T47D (cell line): ENCODE results near the gene AIRE.
A peak's percentile ranks its signal among the peaks of the same experiment; 100 is the strongest.

Experiments used
- DNase-seq, 2 experiments: peaks; one replicate each; pipeline versions ENCODE4 v3.0.0 to v3.0.0-alpha.2; 2011 to 2012; ENCODE audit warnings: low read depth in 1 of 2, low spot score in 1 of 2
- JUND ChIP-seq: IDR thresholded peaks from 2 replicates; pipeline ENCODE4 v1.6.1; 2012; ENCODE audit warnings: low read depth
- in situ Hi-C: cut with HindIII; loops from 2 replicates; pipeline ENCODE4 v1.10.0; 2016; ENCODE audit warnings: low sequenced_read_pairs, low pct_unique_long_range_greater_than_20kb

Gene AIRE

GRCh38 chr21:44291078-44291935 is 5.6 kb downstream of the AIRE start:
- in situ Hi-C loops: no loop called here
- DNase-seq: no peak
- no peak for TF ChIP-seq JUND

- no peak for TF ChIP-seq JUND
- in situ Hi-C loops: no loop called here
- no peak for DNase-seq
Measured at GRCh38 chr21:44291936-44292811, 6.5 kb downstream of the AIRE start.

- TF ChIP-seq JUND: no peak
- no peak for DNase-seq
- in situ Hi-C loops: no loop called here
Measured at GRCh38 chr21:44292812-44293195, 7.1 kb downstream of the AIRE start.

GRCh38 chr21:44293551-44294231 is 8.0 kb downstream of the AIRE start:
- no peak for TF ChIP-seq JUND
- in situ Hi-C loops: no loop called here
- no peak for DNase-seq

GRCh38 chr21:44294391-44295162 is 8.9 kb downstream of the AIRE start:
- no peak for DNase-seq
- TF ChIP-seq JUND: no peak
- in situ Hi-C loops: no loop called here

- TF ChIP-seq JUND: no peak
- DNase-seq: no peak
- in situ Hi-C loops: no loop called here
Measured at GRCh38 chr21:44295163-44295573, 9.5 kb downstream of the AIRE start.

GRCh38 chr21:44295646-44296045 is 10.0 kb downstream of the AIRE start:
- TF ChIP-seq JUND: no peak
- no peak for DNase-seq
- in situ Hi-C loops: no loop called here

- TF ChIP-seq JUND: no peak
- in situ Hi-C loops: no loop called here
- no peak for DNase-seq
Measured at GRCh38 chr21:44296103-44296519, 10.4 kb downstream of the AIRE start.

- TF ChIP-seq JUND: no peak
- no peak for DNase-seq
- in situ Hi-C loops: no loop called here
Measured at GRCh38 chr21:44296916-44297315, 11.2 kb downstream of the AIRE start.

GRCh38 chr21:44297525-44298290 is 12.0 kb downstream of the AIRE start:
- in situ Hi-C loops: no loop called here
- no peak for TF ChIP-seq JUND
- DNase-seq: peak; percentile 87 to 98

GRCh38 chr21:44298301-44298700 is 12.6 kb downstream of the AIRE start:
- in situ Hi-C loops: no loop called here
- DNase-seq: peak in 1 of 2 experiments; percentile 55
- TF ChIP-seq JUND: no peak

- no peak for TF ChIP-seq JUND
- in situ Hi-C loops: no loop called here
- DNase-seq: peak in 1 of 2 experiments; percentile 36
Measured at GRCh38 chr21:44299085-44299457, 13.4 kb downstream of the AIRE start.
